ENCODE results near the gene SLC32A1. TPM values are rescaled to one million over a fixed set of nuclear protein-coding genes. Genes with fewer than 3 reads are reported as not detected.

Gene SLC32A1
- total and polyA plus RNA-seq, 2 of the 13 experiments (the other 11 are each of a cell fraction or from before 2014, with no cell fraction given), result not detected

DNA sequence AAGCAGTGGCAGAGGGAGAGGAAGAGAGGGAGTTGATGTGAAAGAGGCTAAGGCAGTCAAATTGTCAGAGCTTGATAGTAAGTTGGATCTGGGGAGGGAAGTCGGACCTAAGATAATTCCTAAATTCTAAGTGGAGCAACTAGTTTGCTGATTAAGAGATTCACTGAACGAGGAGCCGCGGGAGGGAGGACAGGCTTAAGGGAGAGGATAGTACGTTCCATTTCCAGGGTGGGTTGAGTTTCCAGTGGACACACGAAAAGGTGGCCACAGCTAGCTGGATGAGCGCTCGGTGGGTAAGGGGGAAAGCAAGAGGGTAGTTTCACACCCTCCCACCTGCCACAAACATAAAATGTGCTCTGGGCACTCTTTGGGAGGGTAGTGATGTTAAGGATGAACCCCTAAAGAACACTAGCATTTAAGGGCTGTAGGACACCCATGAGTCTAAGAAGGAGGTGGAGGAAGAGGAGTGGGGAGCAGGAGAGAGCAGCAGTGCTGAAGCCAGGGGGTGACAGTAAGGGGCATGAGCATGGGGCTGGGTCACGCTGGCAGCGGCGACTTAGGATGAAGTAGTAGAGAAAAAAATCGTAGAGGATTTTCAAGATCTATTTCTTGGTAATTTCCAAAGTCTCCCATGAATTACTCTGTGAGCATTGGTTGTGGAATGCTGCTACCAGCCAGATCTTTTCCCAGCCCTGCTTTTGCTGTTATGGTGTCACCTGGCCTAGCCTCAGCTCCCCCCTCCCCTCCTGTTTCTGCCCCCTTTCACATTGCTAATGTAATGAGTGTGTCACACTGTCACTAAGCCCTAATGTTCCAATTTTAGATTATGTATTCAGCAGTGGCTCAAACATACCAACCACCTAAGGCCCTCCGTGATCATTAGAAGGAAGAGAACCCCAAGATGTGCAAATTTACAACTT, 45.4 kb downstream of the SLC32A1 start:
- no peaks in the 10 kb centered on the region for H3K79me2 ChIP-seq (ENCODE audit: insufficient read depth, low read length)
- ChIA-PET POLR2A (no interaction called here), CTCF (ENCODE audit: low intra/inter-chr PET ratio, low total read pairs) (no interaction called here)
- no peaks in the 10 kb centered on the region for H4K20me1 ChIP-seq (ENCODE audit: insufficient read depth, low read length)
- H3K27me3 ChIP-seq (ENCODE audit: control insufficient read depth in 1 of 2, insufficient read depth in 2 of 2, low read length in 2 of 2), result no peaks in the 10 kb centered on the region
- no peak overlapping the region for H3K4me3 ChIP-seq (replicated peaks in 1 of 3; ENCODE audit: insufficient read depth in 1 of 3, low read depth in 2 of 3, low read length in 3 of 3)
- H3K36me3 ChIP-seq (replicated peaks in 1 of 2; ENCODE audit: control insufficient read depth in 1 of 2, insufficient read depth in 2 of 2, low read length in 2 of 2), result peaks cover 22 to 84% of the 10 kb centered on the region in 2 experiments
- no peak overlapping the region for H3K4me2 ChIP-seq (ENCODE audit: low read depth, low read length)
- WGBS (ENCODE audit: low lambda C conversion rate), result 97% methylated on average over 13 of the region's 13 CpGs
- BruUV-seq (replicated peaks), result no TSS peak
- TF ChIP-seq TRAFD1 (CRISPR knock-in tag; IDR thresholded peaks at IDR 0.05; ENCODE audit: borderline replicate concordance) (no peak), ZKSCAN5 (CRISPR knock-in tag; IDR thresholded peaks at IDR 0.05) (no peak), MTF2 (CRISPR knock-in tag; IDR thresholded peaks at IDR 0.05; ENCODE audit: borderline replicate concordance) (no peak), JDP2 (CRISPR knock-in tag; IDR thresholded peaks at IDR 0.05; ENCODE audit: borderline replicate concordance) (no peak), CEBPG (CRISPR knock-in tag; IDR thresholded peaks at IDR 0.05) (no peak), ZNF431 (CRISPR knock-in tag; IDR thresholded peaks at IDR 0.05; ENCODE audit: borderline replicate concordance, low read depth) (no peak)
- no peak overlapping the region for H2AFZ ChIP-seq (ENCODE audit: low read length)
- in situ Hi-C loops (cut with HindIII; ENCODE audit: extremely low pct_ligation_motif_present, low pct_unique_long_range_greater_than_20kb) (no loop called here), intact Hi-C loops (cut with micrococcal nuclease; ENCODE audit: unreplicated experiment) (no loop called here)
- no peak for ATAC-seq
- no peak for FAIRE-seq
- no peaks in the 10 kb centered on the region for H3K9me3 ChIP-seq (ENCODE audit: low read length)
- H3K9ac ChIP-seq (ENCODE audit: insufficient read depth, low read depth, low read length), result no peak overlapping the region
- peaks cover 8% of the 10 kb centered on the region for H3K4me1 ChIP-seq (ENCODE audit: insufficient read depth, low read length)
- DNase-seq (ENCODE audit: low spot score), result no peak
- H3K27ac ChIP-seq (ENCODE audit: extremely low read length, insufficient read depth, low read length), result no peak overlapping the region
